ENCODE data around the gene MAEL. TPM values are rescaled to one million over a fixed set of nuclear protein-coding genes. Genes with fewer than 3 reads are reported as not detected.

MAEL gene
- total and polyA plus RNA-seq, 2 of the 8 experiments (the other 6 are each of a cell fraction or from before 2014, with no cell fraction given): 0.03 TPM; not detected in 1

DNA sequence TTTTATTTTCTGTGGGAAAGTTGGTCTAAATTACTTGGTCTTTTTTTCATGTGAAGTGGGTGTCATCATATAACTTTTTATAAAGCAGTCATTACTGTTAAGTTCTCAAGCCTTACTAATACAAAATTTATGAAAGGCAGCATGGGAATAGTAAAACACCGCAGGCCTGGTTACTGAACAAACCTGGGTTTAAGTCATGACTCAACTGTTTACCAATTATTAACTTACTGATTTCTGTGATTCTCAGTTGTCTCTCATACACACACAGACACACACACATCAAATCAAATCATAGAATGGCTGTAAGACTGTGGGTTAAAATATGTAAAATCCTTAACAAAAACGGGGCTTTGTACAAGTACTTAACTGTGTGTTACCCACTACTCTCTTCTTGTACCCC is 14.6 kb downstream of the MAEL start:
- FAIRE-seq: no peak
- no peak overlapping the region for H2BK12ac ChIP-seq (ENCODE audit: low read depth, low read length)
- H3K4me3 ChIP-seq (ENCODE audit: extremely low read depth in 1 of 4, insufficient read depth in 2 of 4, low read depth in 3 of 4, low read length in 4 of 4): no peak overlapping the region
- H3K9me3 ChIP-seq (ENCODE audit: insufficient read depth in 2 of 2, low read depth in 1 of 2, low read length in 1 of 2): no peaks in the 10 kb centered on the region
- H4K91ac ChIP-seq (replicated peaks; ENCODE audit: insufficient read length, low read length): no peak overlapping the region
- no peaks in the 10 kb centered on the region for H4K20me1 ChIP-seq (replicated peaks in 1 of 2; ENCODE audit: control insufficient read depth in 1 of 2, insufficient read depth in 2 of 2, low read length in 2 of 2)
- no peak overlapping the region for H3K56ac ChIP-seq (replicated peaks; ENCODE audit: insufficient read length, low read depth, low read length)
- H3K14ac ChIP-seq (ENCODE audit: insufficient read length): no peak overlapping the region
- no peak overlapping the region for H4K8ac ChIP-seq (ENCODE audit: extremely low read depth, insufficient read depth, low read length)
- H3K27me3 ChIP-seq (replicated peaks in 1 of 4; ENCODE audit: control insufficient read depth in 3 of 4, extremely low read depth in 1 of 4, insufficient read depth in 3 of 4, low read length in 3 of 4): no peaks in the 10 kb centered on the region
- no peak overlapping the region for H3K18ac ChIP-seq (ENCODE audit: extremely low read depth, low read length)
- H2BK15ac ChIP-seq (ENCODE audit: low read length): no peak overlapping the region
- H3K23me2 ChIP-seq (ENCODE audit: low read depth, low read length): no peaks in the 10 kb centered on the region
- no peak for DNase-seq (ENCODE audit: low read depth in 1 of 2, low spot score in 2 of 2)
- H3K23ac ChIP-seq (ENCODE audit: insufficient read length): no peak overlapping the region
- no peaks in the 10 kb centered on the region for H3K36me3 ChIP-seq (ENCODE audit: control insufficient read depth in 2 of 4, insufficient read depth in 4 of 4, low read length in 3 of 4)
- H3K4me2 ChIP-seq (ENCODE audit: insufficient read depth in 1 of 2, low read depth in 2 of 2, low read length in 2 of 2): no peak overlapping the region
- no peaks in the 10 kb centered on the region for H3K79me2 ChIP-seq (ENCODE audit: control insufficient read depth in 1 of 2, insufficient read depth in 2 of 2, low read length in 2 of 2)
- 94% methylated on average over 2 of the region's 2 CpGs; no CpG with 5 or more reads in 1 of the 2 experiments for WGBS, 2 experiments (ENCODE audit: extremely low coverage in 1 of 2, insufficient coverage in 1 of 2, insufficient read length in 1 of 2, insufficient replicate concordance in 2 of 2, low coverage in 1 of 2, low lambda C conversion rate in 2 of 2, missing lambda C conversion rate in 1 of 2)
- H2AK5ac ChIP-seq (ENCODE audit: low read depth, low read length): no peak overlapping the region
- no peak overlapping the region for H4K5ac ChIP-seq (ENCODE audit: insufficient read length, low read depth, low read length)
- H2AFZ ChIP-seq (ENCODE audit: low read length): no peak overlapping the region
- no peaks in the 10 kb centered on the region for H3K4me1 ChIP-seq (replicated peaks in 1 of 4; ENCODE audit: control insufficient read depth in 3 of 4, insufficient read depth in 4 of 4, low read length in 3 of 4)
- no peak overlapping the region for H3K4ac ChIP-seq (replicated peaks; ENCODE audit: insufficient read length, low read depth, low read length)
- CTCF ChIA-PET (ENCODE audit: partially characterized antibody): no interaction called here
- no peak overlapping the region for H3K27ac ChIP-seq (ENCODE audit: low read depth, low read length)
- POLR2A ChIA-PET (ENCODE audit: partially characterized antibody): no interaction called here
- H2BK5ac ChIP-seq (ENCODE audit: low read depth, low read length): no peak overlapping the region
- H2BK20ac ChIP-seq (ENCODE audit: low read length): no peak overlapping the region
- no peak overlapping the region for H2BK120ac ChIP-seq (replicated peaks; ENCODE audit: low read depth, low read length)
- H3K9ac ChIP-seq (replicated peaks in 1 of 4; ENCODE audit: extremely low read depth in 1 of 4, low read depth in 3 of 4, low read length in 3 of 4): no peak overlapping the region
- H3K79me1 ChIP-seq (ENCODE audit: low read depth, low read length): no peaks in the 10 kb centered on the region
- TF ChIP-seq, protein P1, sequence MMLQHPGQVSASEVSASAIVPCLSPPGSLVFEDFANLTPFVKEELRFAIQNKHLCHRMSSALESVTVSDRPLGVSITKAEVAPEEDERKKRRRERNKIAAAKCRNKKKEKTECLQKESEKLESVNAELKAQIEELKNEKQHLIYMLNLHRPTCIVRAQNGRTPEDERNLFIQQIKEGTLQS (IDR thresholded peaks at IDR 0.05; ENCODE audit: insufficient read depth, low read depth, low read length): no peak
- TF ChIP-seq, protein P2, sequence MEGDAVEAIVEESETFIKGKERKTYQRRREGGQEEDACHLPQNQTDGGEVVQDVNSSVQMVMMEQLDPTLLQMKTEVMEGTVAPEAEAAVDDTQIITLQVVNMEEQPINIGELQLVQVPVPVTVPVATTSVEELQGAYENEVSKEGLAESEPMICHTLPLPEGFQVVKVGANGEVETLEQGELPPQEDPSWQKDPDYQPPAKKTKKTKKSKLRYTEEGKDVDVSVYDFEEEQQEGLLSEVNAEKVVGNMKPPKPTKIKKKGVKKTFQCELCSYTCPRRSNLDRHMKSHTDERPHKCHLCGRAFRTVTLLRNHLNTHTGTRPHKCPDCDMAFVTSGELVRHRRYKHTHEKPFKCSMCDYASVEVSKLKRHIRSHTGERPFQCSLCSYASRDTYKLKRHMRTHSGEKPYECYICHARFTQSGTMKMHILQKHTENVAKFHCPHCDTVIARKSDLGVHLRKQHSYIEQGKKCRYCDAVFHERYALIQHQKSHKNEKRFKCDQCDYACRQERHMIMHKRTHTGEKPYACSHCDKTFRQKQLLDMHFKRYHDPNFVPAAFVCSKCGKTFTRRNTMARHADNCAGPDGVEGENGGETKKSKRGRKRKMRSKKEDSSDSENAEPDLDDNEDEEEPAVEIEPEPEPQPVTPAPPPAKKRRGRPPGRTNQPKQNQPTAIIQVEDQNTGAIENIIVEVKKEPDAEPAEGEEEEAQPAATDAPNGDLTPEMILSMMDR (IDR thresholded peaks at IDR 0.05; ENCODE audit: control extremely low read depth in 1 of 3, insufficient read depth in 1 of 3, low read depth in 1 of 3, low read length in 3 of 3): no peak
- TF ChIP-seq BACH1 (IDR thresholded peaks at IDR 0.05; ENCODE audit: low read length) (no peak), KDM5A (IDR thresholded peaks at IDR 0.05; ENCODE audit: low read length) (no peak), GTF2F1 (IDR thresholded peaks at IDR 0.05; ENCODE audit: borderline replicate concordance, low read depth, low read length) (no peak), RBBP5 (IDR thresholded peaks at IDR 0.05; ENCODE audit: borderline replicate concordance, low read depth, low read length) (no peak), TEAD4 (IDR thresholded peaks at IDR 0.05; ENCODE audit: low read depth, low read length) (no peak), SAP30 (IDR thresholded peaks at IDR 0.05; ENCODE audit: insufficient read depth, insufficient replicate concordance, low read length) (no peak)
- TF ChIP-seq, protein P3, sequence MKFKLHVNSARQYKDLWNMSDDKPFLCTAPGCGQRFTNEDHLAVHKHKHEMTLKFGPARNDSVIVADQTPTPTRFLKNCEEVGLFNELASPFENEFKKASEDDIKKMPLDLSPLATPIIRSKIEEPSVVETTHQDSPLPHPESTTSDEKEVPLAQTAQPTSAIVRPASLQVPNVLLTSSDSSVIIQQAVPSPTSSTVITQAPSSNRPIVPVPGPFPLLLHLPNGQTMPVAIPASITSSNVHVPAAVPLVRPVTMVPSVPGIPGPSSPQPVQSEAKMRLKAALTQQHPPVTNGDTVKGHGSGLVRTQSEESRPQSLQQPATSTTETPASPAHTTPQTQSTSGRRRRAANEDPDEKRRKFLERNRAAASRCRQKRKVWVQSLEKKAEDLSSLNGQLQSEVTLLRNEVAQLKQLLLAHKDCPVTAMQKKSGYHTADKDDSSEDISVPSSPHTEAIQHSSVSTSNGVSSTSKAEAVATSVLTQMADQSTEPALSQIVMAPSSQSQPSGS (IDR thresholded peaks at IDR 0.05; ENCODE audit: low read length): no peak

Measured in H1 (cell line).